Stimulated activated CD4-positive, alpha-beta T cell treated with anti-CD3 and anti-CD28 coated beads, TNF-alpha, amount 100 ng/mL, for 1 hour (primary cell): ENCODE results near the gene SESN3.
"Not testable (repeated sequence)": the region's sequence is repeated elsewhere in the genome, so short reads cannot be mapped to it uniquely, and the experiment has no call there.

ENCODE experiments used
- DNase-seq, 3 donors: peaks; one replicate each; pipeline ENCODE4 v3.0.0-alpha.2; 2020; ENCODE audit warnings: low read depth in 3 of 3, low spot score in 1 of 3

Gene SESN3

GRCh38 chr11:95227060-95227459 is 3.9 kb downstream of the SESN3 start:
- DNase-seq: not testable (repeated sequence)

- no peak for DNase-seq
These were observed 8.2 kb downstream of the SESN3 start for GRCh38 chr11:95222817-95223216.

GRCh38 chr11:95219599-95219998 is 11.4 kb downstream of the SESN3 start:
- DNase-seq: no peak

GRCh38 chr11:95218149-95218548 is 12.9 kb downstream of the SESN3 start:
- DNase-seq: no peak

GRCh38 chr11:95212609-95213008 is 18.4 kb downstream of the SESN3 start:
- no peak for DNase-seq

DNA sequence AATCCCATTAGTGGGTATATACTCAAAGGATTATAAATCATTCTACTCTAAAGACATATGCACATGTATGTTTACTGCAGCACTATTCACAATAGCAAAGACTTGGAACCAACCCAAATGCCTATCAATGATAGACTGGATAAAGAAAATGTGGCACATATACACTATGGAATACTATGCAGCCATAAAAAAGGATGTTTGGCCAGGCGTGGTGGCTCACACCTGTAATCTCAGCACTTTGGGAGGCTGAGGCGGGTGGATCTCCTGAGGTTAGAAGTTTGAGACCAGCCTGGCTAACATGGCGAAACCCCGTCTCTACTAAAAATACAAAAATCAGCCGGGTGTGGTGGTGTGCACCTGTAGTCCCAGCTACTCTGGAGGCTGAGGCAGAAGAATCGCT is 21.5 kb downstream of the SESN3 start:
- DNase-seq: not testable (repeated sequence)

- DNase-seq: no peak
These were observed 30.1 kb downstream of the SESN3 start for GRCh38 chr11:95200781-95201457.

DNA sequence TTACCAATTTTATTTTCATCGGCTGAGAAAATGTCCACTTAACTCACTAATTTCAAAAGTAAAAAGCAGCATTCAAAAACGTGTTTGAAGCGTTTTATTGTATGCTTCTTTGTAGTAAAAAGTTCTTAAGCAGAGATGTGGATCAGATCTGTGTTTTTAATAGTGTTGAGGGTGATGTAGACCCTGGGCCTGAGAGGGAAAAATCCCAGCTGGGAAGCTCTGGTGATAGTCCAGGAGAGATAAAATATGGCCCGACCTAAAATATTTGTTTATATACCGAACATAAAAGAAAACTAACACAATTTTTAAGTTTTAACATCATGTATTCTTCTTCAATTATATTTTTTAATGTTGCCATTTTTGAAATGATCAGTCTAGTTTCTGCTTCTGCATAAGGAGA is 35.2 kb downstream of the SESN3 start:
- no peak for DNase-seq

DNA sequence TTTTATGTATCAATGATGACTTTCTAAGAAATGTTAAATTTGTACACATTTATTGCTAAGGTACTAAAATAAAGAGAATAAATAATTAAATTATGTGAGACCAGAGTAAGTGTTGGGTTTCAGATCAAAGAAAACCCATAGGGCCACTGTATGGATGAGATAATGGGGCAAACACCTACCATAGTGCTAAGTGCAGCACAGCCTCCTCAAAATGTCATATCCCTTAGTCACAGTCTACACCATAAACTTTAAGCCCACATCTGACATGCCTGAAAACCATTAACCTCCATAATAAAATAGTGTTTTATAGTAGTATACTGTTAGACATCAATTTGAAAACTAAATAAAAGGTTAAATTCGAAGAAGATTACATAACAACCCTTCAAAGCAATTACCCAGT is 37.5 kb downstream of the SESN3 start:
- no peak for DNase-seq

DNA sequence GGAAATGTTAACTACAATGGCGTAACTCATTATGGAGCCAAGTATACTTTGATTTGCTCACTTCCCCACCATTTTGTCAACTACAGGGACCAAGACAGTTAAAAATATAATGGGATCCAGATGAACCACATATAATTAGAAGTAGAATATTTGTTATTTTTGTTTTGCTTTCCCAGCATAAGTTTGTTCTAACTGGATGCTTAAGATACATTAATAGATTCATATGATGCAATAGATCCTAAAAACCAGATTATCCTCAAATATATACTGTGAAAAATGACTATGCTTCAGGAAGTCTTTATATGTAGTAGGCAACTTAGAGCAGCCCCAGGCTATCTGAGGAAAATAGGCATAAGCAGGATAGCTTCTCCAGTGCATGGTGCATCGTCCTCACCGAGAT is 38.3 kb downstream of the SESN3 start:
- no peak for DNase-seq

GRCh38 chr11:95187723-95188122 is 43.3 kb downstream of the SESN3 start:
- no peak for DNase-seq

DNA sequence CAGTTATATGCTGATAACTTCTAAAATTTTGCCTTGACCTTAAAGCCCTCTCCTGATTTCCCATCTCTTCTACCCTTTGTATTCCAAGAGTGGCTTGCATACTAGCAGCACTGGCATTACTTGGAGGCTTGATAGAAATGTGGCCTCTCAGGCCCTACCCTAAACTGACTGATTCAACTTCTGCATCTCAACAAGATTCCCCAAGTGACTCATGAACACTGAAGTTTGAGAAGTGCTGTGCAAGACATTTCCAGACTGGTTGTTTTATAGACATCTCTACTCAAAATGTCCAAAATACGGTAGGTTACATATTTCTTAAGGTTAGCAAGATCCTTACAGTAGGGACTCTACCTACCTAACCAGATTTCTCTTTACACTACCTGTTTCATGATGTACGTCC is 48.6 kb downstream of the SESN3 start:
- no peak for DNase-seq

DNA sequence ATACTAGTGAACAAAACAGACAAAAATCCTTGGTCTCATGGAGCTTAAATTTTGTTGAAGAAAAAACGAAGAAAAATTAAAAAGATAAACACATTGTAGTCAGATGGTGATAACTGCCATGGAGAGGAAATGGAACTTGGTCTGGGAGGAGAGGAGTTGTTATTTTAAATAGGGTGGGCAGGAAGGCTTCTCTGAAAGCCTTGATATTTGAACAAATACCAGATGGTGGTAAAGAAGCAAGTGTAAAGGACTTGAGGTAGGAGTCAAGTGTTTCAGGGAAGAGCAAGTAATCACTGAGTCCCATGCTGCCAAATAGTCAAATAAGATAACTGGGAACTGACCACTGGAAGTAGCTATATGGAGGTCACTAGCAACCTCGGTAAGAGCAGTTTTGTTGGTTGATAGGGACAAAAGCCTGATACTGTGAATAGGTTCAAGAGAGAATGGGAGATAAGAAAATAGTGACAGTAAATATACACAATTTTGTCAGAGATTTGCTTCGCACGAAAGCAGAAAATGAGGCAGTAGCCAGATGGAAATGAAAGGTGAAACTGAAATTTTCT is 55.1 kb downstream of the SESN3 start:
- DNase-seq: no peak

DNA sequence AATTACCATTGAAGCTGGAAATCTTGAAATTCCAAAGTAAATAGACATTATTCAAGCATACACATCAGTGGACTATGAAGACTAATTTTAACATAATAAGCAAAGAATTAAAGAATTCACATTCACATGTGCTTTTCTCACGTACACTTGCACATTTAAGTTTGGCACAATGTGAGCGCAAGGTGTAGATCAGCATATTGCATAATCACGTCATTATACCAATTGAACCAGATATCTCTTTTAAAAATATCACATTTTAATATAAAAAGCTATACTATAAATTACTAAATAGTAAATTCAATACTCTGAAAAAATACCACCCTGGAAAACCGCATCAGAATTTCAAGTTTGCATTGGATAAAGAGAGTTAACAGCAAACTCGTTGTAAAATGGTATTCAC is 60.7 kb downstream of the SESN3 start:
- no peak for DNase-seq

DNA sequence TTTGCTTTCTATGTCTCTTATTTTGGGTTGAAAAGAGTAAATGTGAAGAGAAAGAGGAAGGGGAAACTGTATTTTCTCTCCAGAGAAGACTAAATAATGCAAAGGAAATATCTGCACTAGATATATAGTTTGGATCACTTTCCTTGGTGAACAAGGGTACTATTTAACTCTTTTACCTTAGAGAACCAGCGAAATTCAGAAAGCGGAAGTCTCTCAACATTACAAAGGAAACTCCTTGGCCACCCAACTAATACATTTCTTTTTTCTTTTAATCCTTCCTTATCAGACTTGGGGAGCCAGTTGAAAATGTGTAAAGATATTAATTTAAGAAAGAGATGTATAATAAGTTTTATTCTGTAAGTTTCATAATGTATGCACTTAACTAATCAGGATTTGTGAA is 64.2 kb downstream of the SESN3 start:
- DNase-seq: no peak

DNA sequence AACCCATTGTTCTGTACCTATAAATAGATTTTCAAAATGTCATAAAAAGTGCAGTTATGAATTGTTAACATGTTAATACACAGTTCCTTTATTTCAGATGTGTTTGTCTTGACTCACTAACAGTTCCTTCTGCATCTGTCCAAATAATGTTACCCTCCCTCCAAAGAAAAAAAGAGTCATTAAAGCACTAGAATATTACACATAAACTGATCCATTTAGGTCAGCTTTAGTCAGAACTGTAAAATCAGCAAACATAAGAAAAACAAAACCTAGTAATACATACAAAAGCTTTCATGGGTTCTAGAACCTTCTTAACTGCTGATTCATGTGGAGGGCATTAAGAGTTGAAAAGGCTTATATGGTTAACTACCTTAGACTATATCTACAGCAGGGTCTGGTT is 65.4 kb downstream of the SESN3 start:
- no peak for DNase-seq

DNA sequence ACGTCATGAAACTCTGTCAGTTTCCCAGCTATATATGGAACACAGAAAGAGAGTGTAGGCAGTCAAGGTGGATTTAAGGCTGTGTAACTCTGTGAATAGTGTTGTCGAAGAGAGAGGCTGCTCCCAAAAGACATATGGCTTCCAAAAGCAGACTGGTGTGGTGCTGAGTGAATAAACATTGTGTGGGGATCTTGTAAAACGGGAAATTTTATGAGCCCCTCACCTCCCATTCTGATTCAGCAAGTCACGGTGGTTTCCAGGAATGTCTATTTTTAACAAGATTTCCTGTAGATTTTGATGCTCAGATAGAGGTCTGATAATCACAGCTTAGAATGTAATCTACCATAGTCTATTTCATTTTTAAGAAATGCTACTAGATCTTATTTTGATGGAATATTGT is 67.9 kb downstream of the SESN3 start:
- no peak for DNase-seq

DNA sequence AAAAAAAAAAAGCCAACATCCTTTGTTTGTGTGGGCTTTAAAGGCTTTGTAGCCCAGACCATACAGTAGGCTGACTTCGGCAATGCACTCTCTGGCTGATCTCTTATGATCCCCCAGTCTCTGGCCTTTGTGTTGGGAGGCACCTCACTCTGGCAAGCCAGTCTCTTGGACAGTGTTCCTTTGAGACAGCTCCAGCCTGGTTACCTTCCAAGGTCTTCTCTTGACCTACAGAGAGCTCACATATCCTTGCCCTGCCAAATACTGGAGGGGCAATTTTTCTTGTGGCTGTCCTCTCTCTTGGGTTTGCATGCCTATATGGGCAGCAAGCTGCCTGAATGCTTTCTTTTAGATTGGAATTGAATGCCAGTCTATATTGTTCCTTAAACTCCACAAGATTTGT is 69.8 kb downstream of the SESN3 start:
- no peak for DNase-seq

- no peak for DNase-seq
These were observed 73.2 kb downstream of the SESN3 start for GRCh38 chr11:95157824-95158223.

GRCh38 chr11:95156916-95157541 is 74.0 kb downstream of the SESN3 start:
- DNase-seq: no peak

GRCh38 chr11:95156133-95156721 is 74.8 kb downstream of the SESN3 start:
- no peak for DNase-seq

GRCh38 chr11:95155385-95155784 is 75.6 kb downstream of the SESN3 start:
- no peak for DNase-seq
